Vagina (tissue), 2 donors: ENCODE results near the gene RTP3.

ENCODE experiments used
- CTCF ChIP-seq, 3 experiments: fragments of 450-650 bp in 2 of 3; fragments of 200-600 bp in 1 of 3; sonication (generic) in 1 of 3; IDR thresholded peaks; one replicate each; pipeline ENCODE4 v1.5.1; 2017 to 2019; ENCODE audit warnings: antibody characterized with exemption in 3 of 3, mild to moderate bottlenecking in 2 of 3, moderate library complexity in 2 of 3
- POLR2A ChIP-seq, 2 donors: fragments of 450-650 bp; IDR thresholded peaks; one replicate each; pipeline ENCODE4 v1.6.1; 2017; ENCODE audit warnings: antibody characterized with exemption in 2 of 2, mild to moderate bottlenecking in 2 of 2, moderate library complexity in 2 of 2
- POLR2AphosphoS5 ChIP-seq, 2 donors: sonication (generic); formaldehyde crosslinking; IDR thresholded peaks; one replicate each; pipeline ENCODE4 v1.9.0; 2017; ENCODE audit warnings: antibody characterized with exemption in 2 of 2, mild to moderate bottlenecking in 2 of 2, low read depth in 1 of 2; ENCODE audit not compliant: insufficient read depth in 1 of 2

- no peak for TF ChIP-seq POLR2A (IDR thresholded peaks at IDR 0.05)
- no peak for TF ChIP-seq CTCF (IDR thresholded peaks at IDR 0.05)
- no peak for TF ChIP-seq POLR2AphosphoS5 (IDR thresholded peaks at IDR 0.05; ENCODE audit: insufficient read depth in 1 of 2, low read depth in 1 of 2)
Measured at GRCh38 chr3:46471371-46471914, 26.3 kb upstream of the RTP3 start.
